ENCODE measurements around the gene ATXN1.

Gene ATXN1

GRCh38 chr6:16322666-16323312, 438.5 kb downstream of the ATXN1 start (continued):
- TF ChIP-seq, protein P1, sequence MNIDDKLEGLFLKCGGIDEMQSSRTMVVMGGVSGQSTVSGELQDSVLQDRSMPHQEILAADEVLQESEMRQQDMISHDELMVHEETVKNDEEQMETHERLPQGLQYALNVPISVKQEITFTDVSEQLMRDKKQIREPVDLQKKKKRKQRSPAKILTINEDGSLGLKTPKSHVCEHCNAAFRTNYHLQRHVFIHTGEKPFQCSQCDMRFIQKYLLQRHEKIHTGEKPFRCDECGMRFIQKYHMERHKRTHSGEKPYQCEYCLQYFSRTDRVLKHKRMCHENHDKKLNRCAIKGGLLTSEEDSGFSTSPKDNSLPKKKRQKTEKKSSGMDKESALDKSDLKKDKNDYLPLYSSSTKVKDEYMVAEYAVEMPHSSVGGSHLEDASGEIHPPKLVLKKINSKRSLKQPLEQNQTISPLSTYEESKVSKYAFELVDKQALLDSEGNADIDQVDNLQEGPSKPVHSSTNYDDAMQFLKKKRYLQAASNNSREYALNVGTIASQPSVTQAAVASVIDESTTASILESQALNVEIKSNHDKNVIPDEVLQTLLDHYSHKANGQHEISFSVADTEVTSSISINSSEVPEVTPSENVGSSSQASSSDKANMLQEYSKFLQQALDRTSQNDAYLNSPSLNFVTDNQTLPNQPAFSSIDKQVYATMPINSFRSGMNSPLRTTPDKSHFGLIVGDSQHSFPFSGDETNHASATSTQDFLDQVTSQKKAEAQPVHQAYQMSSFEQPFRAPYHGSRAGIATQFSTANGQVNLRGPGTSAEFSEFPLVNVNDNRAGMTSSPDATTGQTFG (tag by site-specific recombination; IDR thresholded peaks at IDR 0.05; ENCODE audit: borderline replicate concordance), result no peak
- TF ChIP-seq ZNF423 (tag by site-specific recombination; IDR thresholded peaks at IDR 0.05) (no peak), OVOL3 (tag by site-specific recombination; IDR thresholded peaks at IDR 0.05) (no peak), ZEB2 (tag by site-specific recombination; IDR thresholded peaks at IDR 0.05) (peak; percentile 85), ZNF660 (tag by site-specific recombination; IDR thresholded peaks at IDR 0.05) (peak; percentile 68), ZNF768 (tag by site-specific recombination; IDR thresholded peaks at IDR 0.05) (no peak), ZNF214 (tag by site-specific recombination; IDR thresholded peaks at IDR 0.05; ENCODE audit: borderline replicate concordance) (no peak), ZNF211 (tag by site-specific recombination; IDR thresholded peaks at IDR 0.05; ENCODE audit: low read depth) (no peak), ZNF544 (tag by site-specific recombination; IDR thresholded peaks at IDR 0.05) (no peak), ZNF324 (tag by site-specific recombination; IDR thresholded peaks at IDR 0.05) (no peak; the same call in 1 of the 2 replicates), ZBTB7A (tag by site-specific recombination; IDR thresholded peaks at IDR 0.05; ENCODE audit: low read depth) (no peak), BCL11B (tag by site-specific recombination; IDR thresholded peaks at IDR 0.05; ENCODE audit: low read depth) (no peak), ZNF114 (tag by site-specific recombination; IDR thresholded peaks at IDR 0.05) (no peak), ZBTB17 (tag by site-specific recombination; IDR thresholded peaks at IDR 0.05) (peak; percentile 58), ZNF664 (tag by site-specific recombination; IDR thresholded peaks at IDR 0.05) (no peak), KLF8 (tag by site-specific recombination; IDR thresholded peaks at IDR 0.05) (no peak), ZNF626 (tag by site-specific recombination; IDR thresholded peaks at IDR 0.05) (no peak), SP2 (tag by site-specific recombination; IDR thresholded peaks at IDR 0.05) (peak; percentile 55), ZNF600 (tag by site-specific recombination; IDR thresholded peaks at IDR 0.05) (peak; percentile 40; the same call in 1 of the 2 replicates), ZFHX2 (tag by site-specific recombination; conservative IDR thresholded peaks at IDR 0.05) (no peak), ZSCAN5A (tag by site-specific recombination; IDR thresholded peaks at IDR 0.05) (no peak), SETDB1 (IDR thresholded peaks at IDR 0.05; ENCODE audit: insufficient read length, low read length) (no peak), ZNF580 (tag by site-specific recombination; IDR thresholded peaks at IDR 0.05) (no peak), ZNF645 (tag by site-specific recombination; IDR thresholded peaks at IDR 0.05) (no peak), ZFP69B (tag by site-specific recombination; IDR thresholded peaks at IDR 0.05) (no peak; the same call in 1 of the 2 replicates), INSM2 (tag by site-specific recombination; IDR thresholded peaks at IDR 0.05) (0 out of 2 replicates have a peak, but pooled peaks have one; percentile 17)
- TF ChIP-seq, protein P2, sequence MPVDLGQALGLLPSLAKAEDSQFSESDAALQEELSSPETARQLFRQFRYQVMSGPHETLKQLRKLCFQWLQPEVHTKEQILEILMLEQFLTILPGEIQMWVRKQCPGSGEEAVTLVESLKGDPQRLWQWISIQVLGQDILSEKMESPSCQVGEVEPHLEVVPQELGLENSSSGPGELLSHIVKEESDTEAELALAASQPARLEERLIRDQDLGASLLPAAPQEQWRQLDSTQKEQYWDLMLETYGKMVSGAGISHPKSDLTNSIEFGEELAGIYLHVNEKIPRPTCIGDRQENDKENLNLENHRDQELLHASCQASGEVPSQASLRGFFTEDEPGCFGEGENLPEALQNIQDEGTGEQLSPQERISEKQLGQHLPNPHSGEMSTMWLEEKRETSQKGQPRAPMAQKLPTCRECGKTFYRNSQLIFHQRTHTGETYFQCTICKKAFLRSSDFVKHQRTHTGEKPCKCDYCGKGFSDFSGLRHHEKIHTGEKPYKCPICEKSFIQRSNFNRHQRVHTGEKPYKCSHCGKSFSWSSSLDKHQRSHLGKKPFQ (tag by site-specific recombination; IDR thresholded peaks at IDR 0.05), result no peak
- TF ChIP-seq, protein P3, sequence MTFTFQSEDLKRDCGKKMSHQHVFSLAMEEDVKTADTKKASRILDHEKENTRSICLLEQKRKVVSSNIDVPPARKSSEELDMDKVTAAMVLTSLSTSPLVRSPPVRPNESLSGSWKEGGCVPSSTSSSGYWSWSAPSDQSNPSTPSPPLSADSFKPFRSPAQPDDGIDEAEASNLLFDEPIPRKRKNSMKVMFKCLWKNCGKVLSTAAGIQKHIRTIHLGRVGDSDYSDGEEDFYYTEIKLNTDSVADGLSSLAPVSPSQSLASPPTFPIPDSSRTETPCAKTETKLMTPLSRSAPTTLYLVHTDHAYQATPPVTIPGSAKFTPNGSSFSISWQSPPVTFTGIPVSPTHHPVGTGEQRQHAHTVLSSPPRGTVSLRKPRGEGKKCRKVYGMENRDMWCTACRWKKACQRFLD (tag by site-specific recombination; IDR thresholded peaks at IDR 0.05), result no peak
- TF ChIP-seq, protein P4, sequence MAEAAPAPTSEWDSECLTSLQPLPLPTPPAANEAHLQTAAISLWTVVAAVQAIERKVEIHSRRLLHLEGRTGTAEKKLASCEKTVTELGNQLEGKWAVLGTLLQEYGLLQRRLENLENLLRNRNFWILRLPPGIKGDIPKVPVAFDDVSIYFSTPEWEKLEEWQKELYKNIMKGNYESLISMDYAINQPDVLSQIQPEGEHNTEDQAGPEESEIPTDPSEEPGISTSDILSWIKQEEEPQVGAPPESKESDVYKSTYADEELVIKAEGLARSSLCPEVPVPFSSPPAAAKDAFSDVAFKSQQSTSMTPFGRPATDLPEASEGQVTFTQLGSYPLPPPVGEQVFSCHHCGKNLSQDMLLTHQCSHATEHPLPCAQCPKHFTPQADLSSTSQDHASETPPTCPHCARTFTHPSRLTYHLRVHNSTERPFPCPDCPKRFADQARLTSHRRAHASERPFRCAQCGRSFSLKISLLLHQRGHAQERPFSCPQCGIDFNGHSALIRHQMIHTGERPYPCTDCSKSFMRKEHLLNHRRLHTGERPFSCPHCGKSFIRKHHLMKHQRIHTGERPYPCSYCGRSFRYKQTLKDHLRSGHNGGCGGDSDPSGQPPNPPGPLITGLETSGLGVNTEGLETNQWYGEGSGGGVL (tag by site-specific recombination; IDR thresholded peaks at IDR 0.05), result peak; percentile 86
